ENCODE results near the gene CDKAL1.

Gene CDKAL1

GRCh38 chr6:20885076-20885475 is 350.8 kb downstream of the CDKAL1 start:
- Histone ChIP-seq H3K4me3 (ENCODE audit: low read length) (no peak overlapping the region), H3K27ac (ENCODE audit: low read length) (no peak overlapping the region), H3K79me2 (ENCODE audit: low read length) (no peaks in the 10 kb centered on the region), H3K9me3 (ENCODE audit: insufficient read depth, low read length) (no peaks in the 10 kb centered on the region), H3K9ac (ENCODE audit: low read length) (no peak overlapping the region), H3K4me2 (ENCODE audit: low read length) (no peak overlapping the region), H3K4me1 (ENCODE audit: low read length) (peaks cover under 1% of the 10 kb centered on the region; the same call in 1 of the 2 replicates), H2AFZ (ENCODE audit: low read depth, low read length) (no peak overlapping the region), H3K27me3 (ENCODE audit: low read depth, low read length) (no peaks in the 10 kb centered on the region), H4K20me1 (ENCODE audit: insufficient read depth, low read length) (no peaks in the 10 kb centered on the region), H3K36me3 (replicated peaks; ENCODE audit: low read depth, low read length) (peaks cover 19% of the 10 kb centered on the region)
- TF ChIP-seq, protein P1, sequence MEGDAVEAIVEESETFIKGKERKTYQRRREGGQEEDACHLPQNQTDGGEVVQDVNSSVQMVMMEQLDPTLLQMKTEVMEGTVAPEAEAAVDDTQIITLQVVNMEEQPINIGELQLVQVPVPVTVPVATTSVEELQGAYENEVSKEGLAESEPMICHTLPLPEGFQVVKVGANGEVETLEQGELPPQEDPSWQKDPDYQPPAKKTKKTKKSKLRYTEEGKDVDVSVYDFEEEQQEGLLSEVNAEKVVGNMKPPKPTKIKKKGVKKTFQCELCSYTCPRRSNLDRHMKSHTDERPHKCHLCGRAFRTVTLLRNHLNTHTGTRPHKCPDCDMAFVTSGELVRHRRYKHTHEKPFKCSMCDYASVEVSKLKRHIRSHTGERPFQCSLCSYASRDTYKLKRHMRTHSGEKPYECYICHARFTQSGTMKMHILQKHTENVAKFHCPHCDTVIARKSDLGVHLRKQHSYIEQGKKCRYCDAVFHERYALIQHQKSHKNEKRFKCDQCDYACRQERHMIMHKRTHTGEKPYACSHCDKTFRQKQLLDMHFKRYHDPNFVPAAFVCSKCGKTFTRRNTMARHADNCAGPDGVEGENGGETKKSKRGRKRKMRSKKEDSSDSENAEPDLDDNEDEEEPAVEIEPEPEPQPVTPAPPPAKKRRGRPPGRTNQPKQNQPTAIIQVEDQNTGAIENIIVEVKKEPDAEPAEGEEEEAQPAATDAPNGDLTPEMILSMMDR (IDR thresholded peaks at IDR 0.05; ENCODE audit: low read depth, low read length) = no peak

DNA sequence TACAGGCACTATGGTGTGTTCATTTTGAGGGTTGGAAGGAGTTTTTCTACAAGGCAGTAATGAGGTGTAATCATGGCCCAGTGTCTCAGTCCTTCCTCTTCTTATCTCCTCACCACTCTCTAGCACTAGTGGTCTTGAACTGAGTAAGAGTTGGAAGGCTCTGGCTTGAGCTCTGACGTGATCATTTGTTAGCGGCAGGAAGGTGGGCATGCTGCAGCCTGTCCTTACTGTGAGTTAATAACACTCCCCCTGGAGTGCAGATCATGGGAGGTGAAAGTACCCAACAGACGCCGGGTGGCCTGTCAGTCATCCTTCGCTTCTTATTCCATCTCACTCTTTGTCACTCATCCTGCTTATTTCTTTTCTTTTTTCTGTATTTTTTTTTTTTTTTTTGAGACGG is 356.9 kb downstream of the CDKAL1 start:
- no peaks in the 10 kb centered on the region for H3K4me1 ChIP-seq (ENCODE audit: low read length)
- no peaks in the 10 kb centered on the region for H3K27me3 ChIP-seq (ENCODE audit: low read depth, low read length)
- H3K36me3 ChIP-seq (replicated peaks; ENCODE audit: low read depth, low read length) = no peaks in the 10 kb centered on the region
- H4K20me1 ChIP-seq (ENCODE audit: insufficient read depth, low read length) = no peaks in the 10 kb centered on the region
- H3K27ac ChIP-seq (ENCODE audit: low read length) = no peak overlapping the region
- H3K4me2 ChIP-seq (ENCODE audit: low read length) = no peak overlapping the region
- H2AFZ ChIP-seq (ENCODE audit: low read depth, low read length) = no peak overlapping the region
- H3K79me2 ChIP-seq (ENCODE audit: low read length) = no peaks in the 10 kb centered on the region
- TF ChIP-seq, protein P1 (IDR thresholded peaks at IDR 0.05; ENCODE audit: low read depth, low read length) = no peak
- TF ChIP-seq EZH2phosphoT487 (IDR thresholded peaks at IDR 0.05; ENCODE audit: low read depth) = no peak
- H3K9ac ChIP-seq (ENCODE audit: low read length) = no peak overlapping the region
- H3K4me3 ChIP-seq (ENCODE audit: low read length) = no peak overlapping the region
- no peaks in the 10 kb centered on the region for H3K9me3 ChIP-seq (ENCODE audit: insufficient read depth, low read length)

DNA sequence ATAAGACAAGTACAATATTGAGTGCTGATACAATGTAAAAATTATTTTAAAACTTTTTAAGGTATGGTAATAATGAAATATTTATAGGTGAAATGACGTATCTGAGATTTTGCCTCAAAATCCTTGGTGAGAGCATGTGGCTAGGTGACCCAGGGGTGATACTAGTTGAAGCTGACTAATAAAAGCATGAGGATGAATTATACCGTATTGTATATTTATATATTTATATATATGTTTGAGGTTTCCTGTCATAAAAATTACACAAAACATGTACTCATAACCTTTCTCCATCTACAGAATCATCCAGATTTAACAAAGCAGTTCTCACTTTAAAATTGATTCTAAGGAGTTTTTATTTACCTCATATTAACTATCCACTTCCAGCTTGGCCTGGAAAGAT is 358.1 kb downstream of the CDKAL1 start:
- Histone ChIP-seq H3K79me2 (ENCODE audit: low read length) (no peaks in the 10 kb centered on the region), H3K27me3 (ENCODE audit: low read depth, low read length) (no peaks in the 10 kb centered on the region), H3K36me3 (replicated peaks; ENCODE audit: low read depth, low read length) (peaks cover 4% of the 10 kb centered on the region), H3K27ac (ENCODE audit: low read length) (no peak overlapping the region), H3K9me3 (ENCODE audit: insufficient read depth, low read length) (no peaks in the 10 kb centered on the region), H3K9ac (ENCODE audit: low read length) (no peak overlapping the region), H2AFZ (ENCODE audit: low read depth, low read length) (no peak overlapping the region), H3K4me2 (ENCODE audit: low read length) (no peak overlapping the region), H4K20me1 (ENCODE audit: insufficient read depth, low read length) (no peaks in the 10 kb centered on the region), H3K4me1 (ENCODE audit: low read length) (no peaks in the 10 kb centered on the region), H3K4me3 (ENCODE audit: low read length) (no peak overlapping the region)
- no peak for TF ChIP-seq EZH2phosphoT487 (IDR thresholded peaks at IDR 0.05; ENCODE audit: low read depth)
- TF ChIP-seq, protein P1 (IDR thresholded peaks at IDR 0.05; ENCODE audit: low read depth, low read length) = no peak

DNA sequence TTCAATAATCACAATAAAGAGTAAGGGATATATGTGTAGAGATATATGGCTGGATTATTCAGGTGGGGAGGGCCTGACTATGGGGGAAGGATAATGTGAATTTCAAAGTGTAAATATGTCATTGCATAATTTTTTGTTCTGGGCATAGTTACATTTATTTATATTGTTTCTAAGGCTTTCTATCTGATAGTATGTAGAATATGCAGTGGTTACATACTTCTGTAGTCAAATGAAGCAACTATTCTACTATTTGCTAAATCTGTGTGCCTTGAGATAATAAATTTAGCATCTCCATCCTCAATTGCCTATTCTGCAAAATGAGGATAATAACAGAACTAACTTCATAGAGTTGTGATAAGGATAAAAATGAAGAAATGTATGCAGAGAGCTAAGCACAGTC is 359.2 kb downstream of the CDKAL1 start:
- Histone ChIP-seq H3K4me1 (ENCODE audit: low read length) (no peaks in the 10 kb centered on the region), H2AFZ (ENCODE audit: low read depth, low read length) (no peak overlapping the region), H3K4me2 (ENCODE audit: low read length) (no peak overlapping the region), H4K20me1 (ENCODE audit: insufficient read depth, low read length) (no peaks in the 10 kb centered on the region), H3K79me2 (ENCODE audit: low read length) (no peaks in the 10 kb centered on the region), H3K4me3 (ENCODE audit: low read length) (no peak overlapping the region), H3K9me3 (ENCODE audit: insufficient read depth, low read length) (no peaks in the 10 kb centered on the region), H3K9ac (ENCODE audit: low read length) (no peak overlapping the region), H3K36me3 (replicated peaks; ENCODE audit: low read depth, low read length) (peaks cover 6% of the 10 kb centered on the region), H3K27me3 (ENCODE audit: low read depth, low read length) (no peaks in the 10 kb centered on the region), H3K27ac (ENCODE audit: low read length) (no peak overlapping the region)
- TF ChIP-seq, protein P1 (IDR thresholded peaks at IDR 0.05; ENCODE audit: low read depth, low read length) = no peak
- TF ChIP-seq EZH2phosphoT487 (IDR thresholded peaks at IDR 0.05; ENCODE audit: low read depth) = no peak
